GM21576 (cell line): ENCODE measurements around the gene FAM81A.
"Not testable (repeated sequence)": the region's sequence is repeated elsewhere in the genome, so short reads cannot be mapped to it uniquely, and the experiment has no call there.

Experiments
- ATAC-seq: cut with Tn5 transposase; IDR thresholded peaks from one replicate; pipeline ENCODE4 v1.9.1; 2021; ENCODE audit warnings: mild to moderate bottlenecking, moderate library complexity; ENCODE audit not compliant: unreplicated experiment

The FAM81A gene

GRCh38 chr15:59424616-59425015 is 13.4 kb upstream of the FAM81A start:
- no peak for ATAC-seq

DNA sequence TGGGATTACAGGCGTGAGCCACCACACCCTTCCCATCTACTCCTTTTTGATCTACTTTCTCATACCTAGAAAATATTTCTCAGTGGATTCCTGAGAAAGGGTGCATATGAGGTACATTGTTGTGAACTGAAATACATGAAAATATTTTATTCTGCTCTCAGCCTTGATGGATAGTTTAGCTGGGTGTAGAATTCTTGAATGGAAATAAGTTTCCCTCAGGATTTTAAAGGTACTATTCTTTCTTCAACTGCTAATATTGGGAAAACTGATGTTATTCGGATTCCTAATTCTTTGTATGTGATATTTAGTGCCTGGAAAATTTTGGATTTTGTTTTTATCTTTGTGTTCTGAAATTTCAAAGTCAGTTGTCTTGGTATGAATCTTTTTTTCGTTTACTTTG is 9.1 kb upstream of the FAM81A start:
- ATAC-seq, result not testable (repeated sequence)

- no peak for ATAC-seq
These were observed 5.6 kb upstream of the FAM81A start for GRCh38 chr15:59432389-59432788.

DNA sequence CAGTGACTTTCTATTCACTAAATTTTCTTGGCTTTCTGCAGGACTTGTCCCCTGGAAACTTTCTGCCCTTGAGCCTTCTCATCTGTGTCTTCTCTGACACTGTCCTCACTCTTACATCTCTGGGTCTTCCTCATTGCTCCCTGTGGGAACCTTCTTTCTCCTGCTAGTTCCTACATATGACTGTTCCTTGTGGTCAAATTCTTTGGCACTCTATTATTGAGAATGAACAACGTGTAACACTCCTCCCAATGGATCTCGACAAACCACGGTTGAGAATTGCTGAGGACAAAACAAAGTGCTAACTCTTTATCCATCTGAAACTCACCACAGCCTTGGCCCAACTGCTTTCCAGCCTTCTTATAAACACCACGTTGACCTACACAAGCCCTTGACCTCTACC is 3.5 kb upstream of the FAM81A start:
- ATAC-seq, result no peak

DNA sequence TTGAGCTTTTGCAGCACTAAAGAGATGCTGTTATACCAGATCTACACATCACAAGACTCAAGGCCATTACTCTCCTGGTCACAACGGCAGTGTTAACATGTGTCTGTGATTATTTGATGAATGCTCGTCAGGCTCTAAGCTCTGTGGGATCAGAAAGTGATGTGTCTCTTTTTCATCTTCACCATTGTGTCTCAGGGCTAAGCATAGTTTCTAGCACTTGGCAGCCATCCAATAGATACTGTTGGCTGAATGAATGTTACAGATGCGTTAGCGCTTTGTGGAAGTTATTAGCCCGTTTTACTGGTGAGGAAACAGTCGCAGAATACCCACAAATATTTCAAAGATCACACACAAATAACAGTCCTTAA is 1.2 kb upstream of the FAM81A start:
- no peak for ATAC-seq

GRCh38 chr15:59437142-59437816 is 707 bp upstream of the FAM81A start:
- peak; percentile 8 for ATAC-seq

GRCh38 chr15:59438625-59439290 is 772 bp downstream of the FAM81A start:
- ATAC-seq, result no peak

GRCh38 chr15:59439576-59439975 is 1.6 kb downstream of the FAM81A start:
- no peak for ATAC-seq

GRCh38 chr15:59443341-59444072 is 5.5 kb downstream of the FAM81A start:
- ATAC-seq, result no peak

- ATAC-seq, result no peak
These were observed 6.3 kb downstream of the FAM81A start for GRCh38 chr15:59444081-59444835.

GRCh38 chr15:59444980-59445545 is 7.1 kb downstream of the FAM81A start:
- no peak for ATAC-seq

DNA sequence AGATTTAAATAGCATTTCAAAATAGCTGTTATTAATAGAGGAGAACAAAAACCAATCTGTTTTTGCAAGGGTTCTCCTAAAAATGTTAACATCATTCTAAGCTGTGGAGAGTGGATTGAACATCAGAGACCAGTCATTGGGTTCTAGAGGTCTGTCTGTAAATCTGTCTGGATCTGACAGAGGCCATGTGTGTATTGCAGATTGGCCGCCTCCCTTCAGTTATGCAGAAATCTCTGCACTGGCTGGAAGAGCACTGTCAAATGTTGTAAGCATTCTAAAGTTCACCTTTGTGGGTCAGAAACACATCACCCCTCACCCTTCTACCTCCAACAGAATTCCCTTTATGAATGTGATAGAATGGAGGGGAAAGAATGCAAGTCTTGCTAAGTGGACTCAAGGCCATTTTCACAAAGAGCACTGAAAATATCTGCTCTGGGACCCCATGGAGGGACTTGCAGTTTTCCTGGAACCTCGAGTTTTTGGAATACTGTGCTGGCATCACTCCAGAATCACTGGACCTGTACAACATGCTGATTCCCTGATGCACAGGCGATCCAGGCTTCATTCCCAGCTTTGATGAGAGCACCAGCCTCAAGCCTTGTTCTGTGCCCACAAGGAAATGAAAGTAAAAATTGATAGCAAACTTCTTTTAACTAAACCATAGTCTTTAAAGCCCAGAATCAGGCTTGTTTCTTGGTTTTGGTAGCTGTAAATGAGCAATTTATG is 8.4 kb downstream of the FAM81A start:
- ATAC-seq, result no peak

GRCh38 chr15:59447367-59447766 is 9.4 kb downstream of the FAM81A start:
- ATAC-seq, result no peak

GRCh38 chr15:59448871-59449270 is 10.9 kb downstream of the FAM81A start:
- no peak for ATAC-seq

GRCh38 chr15:59453474-59454215 is 15.7 kb downstream of the FAM81A start:
- ATAC-seq, result no peak

DNA sequence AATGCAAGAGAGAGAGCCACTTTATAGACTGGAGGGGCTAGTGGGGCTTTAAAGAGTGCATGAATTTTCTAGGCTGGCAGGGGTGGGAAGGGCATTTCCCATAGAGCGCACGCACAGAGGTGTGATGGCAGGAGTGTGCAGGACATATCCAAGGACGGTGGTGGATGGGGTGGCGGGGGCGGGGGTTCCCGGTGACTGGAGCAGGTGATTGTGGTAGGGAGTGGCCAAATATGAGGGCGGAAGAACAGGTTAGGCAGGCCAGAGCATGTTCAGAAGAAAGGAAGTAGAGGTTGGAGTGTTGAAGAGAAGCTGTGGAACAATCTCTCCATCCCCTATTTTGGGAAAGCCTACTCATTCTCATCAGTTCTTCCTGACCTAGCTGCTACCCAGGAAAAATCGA is 18.1 kb downstream of the FAM81A start:
- ATAC-seq, result no peak

DNA sequence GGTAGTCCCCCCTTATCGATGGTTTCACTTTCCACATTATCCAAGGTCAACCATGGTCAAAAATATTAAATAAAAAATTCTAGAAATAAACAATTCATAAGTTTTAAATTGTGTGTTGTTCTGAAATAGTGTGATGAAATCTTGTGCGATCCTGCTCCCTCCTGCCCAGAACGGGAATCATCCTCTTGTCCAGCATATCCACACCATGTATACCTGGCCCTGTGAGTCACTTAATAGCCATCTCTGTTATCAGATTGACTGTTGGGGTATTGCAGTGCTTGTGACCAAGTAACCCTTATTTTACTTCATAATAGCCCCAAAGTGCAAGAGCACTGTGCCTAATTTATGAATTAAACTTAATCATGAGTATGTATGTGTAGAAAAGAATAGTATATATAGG is 19.1 kb downstream of the FAM81A start:
- no peak for ATAC-seq

GRCh38 chr15:59461521-59461920 is 23.5 kb downstream of the FAM81A start:
- ATAC-seq, result no peak

GRCh38 chr15:59473226-59473625 is 35.2 kb downstream of the FAM81A start:
- no peak for ATAC-seq

DNA sequence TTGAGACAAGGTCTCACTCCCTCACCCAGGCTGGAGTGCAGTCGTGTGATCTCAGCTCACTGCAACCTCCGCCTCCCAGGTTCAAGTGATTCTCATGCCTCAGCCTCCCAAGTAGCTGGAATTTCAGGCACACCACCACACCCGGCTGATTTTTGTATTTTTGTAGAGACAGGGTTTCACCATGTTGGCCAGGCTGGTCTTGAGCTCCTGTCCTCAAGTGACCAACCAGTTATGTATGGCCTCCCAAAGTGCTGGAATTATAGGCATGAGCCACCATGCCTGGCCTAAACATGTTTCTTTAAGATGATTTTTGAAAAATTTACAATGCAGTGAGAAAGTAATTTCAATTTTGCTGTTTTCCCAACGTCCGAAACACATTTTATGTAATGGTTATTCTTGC is 37.2 kb downstream of the FAM81A start:
- ATAC-seq, result not testable (repeated sequence)
